ENCODE results near the gene KCNJ14.

GRCh38 chr19:48419158-48419920 is 36.0 kb upstream of the KCNJ14 start:
- no peak for TF ChIP-seq CTCF (IDR thresholded peaks at IDR 0.05; ENCODE audit: extremely low read depth in 1 of 2, insufficient read depth in 1 of 2, low read depth in 1 of 2, low read length in 2 of 2)
- TF ChIP-seq POLR2A (IDR thresholded peaks at IDR 0.05; ENCODE audit: low read depth, low read length) = no peak
- no peak for TF ChIP-seq POLR2AphosphoS5 (IDR thresholded peaks at IDR 0.05; ENCODE audit: insufficient read depth, low read depth, low read length)
- no peak for TF ChIP-seq EZH2 (IDR thresholded peaks at IDR 0.05; ENCODE audit: borderline replicate concordance, low read depth, low read length, severe bottlenecking)
- TF ChIP-seq JUN (IDR thresholded peaks at IDR 0.05; ENCODE audit: borderline replicate concordance, insufficient read depth, insufficient read length, low read depth) = no peak
- TF ChIP-seq FOS (IDR thresholded peaks at IDR 0.05; ENCODE audit: borderline replicate concordance, insufficient read depth, low read length) = no peak
- TF ChIP-seq GATA2 (IDR thresholded peaks at IDR 0.05; ENCODE audit: insufficient read depth, insufficient read length, low read depth, low read length) = no peak
- no peak for TF ChIP-seq MAX (IDR thresholded peaks at IDR 0.05; ENCODE audit: insufficient read depth, insufficient read length)
